ENCODE measurements around the gene FABP6. TPM values are rescaled to one million over a fixed set of nuclear protein-coding genes. Genes with fewer than 3 reads are reported as not detected.

FABP6 gene
- total RNA-seq, 1 experiment from 2014 or later = 0.20 TPM

GRCh38 chr5:160281275-160281674 lies 52.0 kb downstream of the FABP6 start:
- Histone ChIP-seq H3K9me3 (replicated peaks) (no peaks in the 10 kb centered on the region), H3K4me3 (no peak overlapping the region), H3K4me1 (no peaks in the 10 kb centered on the region), H3K27ac (no peak overlapping the region), H3K36me3 (peaks cover 5% of the 10 kb centered on the region; the same call in 1 of the 2 replicates), H3K27me3 (no peaks in the 10 kb centered on the region)
- no peak for DNase-seq

GRCh38 chr5:160284291-160284873 lies 55.1 kb downstream of the FABP6 start:
- H3K9me3 ChIP-seq (replicated peaks) = no peaks in the 10 kb centered on the region
- no peaks in the 10 kb centered on the region for H3K27me3 ChIP-seq
- peaks cover 5% of the 10 kb centered on the region; the same call in 1 of the 2 replicates for H3K36me3 ChIP-seq
- no peak overlapping the region for H3K4me3 ChIP-seq
- peaks cover 19% of the 10 kb centered on the region for H3K4me1 ChIP-seq
- no peak overlapping the region for H3K27ac ChIP-seq
- no peak for DNase-seq

- Histone ChIP-seq H3K4me1 (peaks cover 19% of the 10 kb centered on the region), H3K9me3 (replicated peaks) (no peaks in the 10 kb centered on the region), H3K4me3 (no peak overlapping the region), H3K27me3 (no peaks in the 10 kb centered on the region), H3K36me3 (peaks cover 5% of the 10 kb centered on the region; the same call in 1 of the 2 replicates), H3K27ac (no peak overlapping the region)
- DNase-seq = no peak
Observed at GRCh38 chr5:160285316-160285715, 56.0 kb downstream of the FABP6 start.

- DNase-seq = no peak
- no peak overlapping the region for H3K4me3 ChIP-seq
- H3K9me3 ChIP-seq (replicated peaks) = no peaks in the 10 kb centered on the region
- H3K27me3 ChIP-seq = no peaks in the 10 kb centered on the region
- peaks cover 19% of the 10 kb centered on the region for H3K4me1 ChIP-seq
- peak overlapping the region; percentile 32; the same call in 1 of the 2 replicates for H3K27ac ChIP-seq
- H3K36me3 ChIP-seq = peaks cover 5% of the 10 kb centered on the region; the same call in 1 of the 2 replicates
Observed at GRCh38 chr5:160286947-160287346, 57.6 kb downstream of the FABP6 start.

- H3K4me1 ChIP-seq = peaks cover 19% of the 10 kb centered on the region
- peak; percentile 79 to 85 for DNase-seq
- H3K27ac ChIP-seq = peak overlapping the region; percentile 32
- H3K4me3 ChIP-seq = no peak overlapping the region
- no peaks in the 10 kb centered on the region for H3K27me3 ChIP-seq
- peaks cover 5% of the 10 kb centered on the region; the same call in 1 of the 2 replicates for H3K36me3 ChIP-seq
- no peaks in the 10 kb centered on the region for H3K9me3 ChIP-seq (replicated peaks)
Observed at GRCh38 chr5:160287378-160288051, 58.2 kb downstream of the FABP6 start.

Other genes with a start within 250 kb of the FABP6 start
- gene TTC1, start 220.4 kb upstream of the FABP6 start, total RNA-seq (2014; rRNA removed; shearing (Covaris generic)) = 55.6 and 59.8 TPM in 2 replicates
- gene PWWP2A, start 110.1 kb upstream of the FABP6 start, total RNA-seq (2014; rRNA removed; shearing (Covaris generic)) = 23.6 and 27.3 TPM in 2 replicates
- 6.5 and 6.8 TPM in 2 replicates for gene CCNJL, start 83.1 kb downstream of the FABP6 start, total RNA-seq (2014; rRNA removed; shearing (Covaris generic))
- 21.1 TPM in 2 replicates for gene C1QTNF2, start 141.1 kb downstream of the FABP6 start, total RNA-seq (2014; rRNA removed; shearing (Covaris generic))
- 10.3 and 10.4 TPM in 2 replicates for gene FAM200C, start 170.5 kb downstream of the FABP6 start, total RNA-seq (2014; rRNA removed; shearing (Covaris generic))
- 38.1 and 45.7 TPM in 2 replicates for gene SLU7, start 189.6 kb downstream of the FABP6 start, total RNA-seq (2014; rRNA removed; shearing (Covaris generic))
- 383 and 394 TPM in 2 replicates for gene PTTG1, start 192.3 kb downstream of the FABP6 start, total RNA-seq (2014; rRNA removed; shearing (Covaris generic))